Keratinocyte (primary cell): ENCODE measurements around the gene RICTOR. TPM values are rescaled to one million over a fixed set of nuclear protein-coding genes. Genes with fewer than 3 reads are reported as not detected.

ENCODE experiments used
- DNase-seq: peaks from one replicate; pipeline ENCODE4 v3.0.0-alpha.2; 2011; ENCODE audit warnings: low read depth, missing footprints, low spot score
- FAIRE-seq: peaks from 2 replicates; lab custom pipeline; 2011; peaks lifted over from hg19 to GRCh38; lab: Jason Lieb, UNC
- H2AFZ ChIP-seq: 2 replicates; pipeline ENCODE4 v1.6.0; 2012; ENCODE audit warnings: low read length, control low read depth, inconsistent platforms; ENCODE audit not compliant: control insufficient read depth
- H3K27ac ChIP-seq: 2 replicates; pipeline ENCODE4 v1.5.1; 2011; ENCODE audit warnings: low read length; ENCODE audit not compliant: control insufficient read depth, insufficient read depth
- H3K27me3 ChIP-seq: 3 replicates; pipeline ENCODE4 v1.6.0; 2011; ENCODE audit warnings: low read length; ENCODE audit not compliant: control insufficient read depth, insufficient read depth; ENCODE audit errors: extremely low read depth
- H3K36me3 ChIP-seq, 2 experiments: 2 replicates in 1 of 2; 3 replicates in 1 of 2; pipeline ENCODE4 v1.5.1; 2011; ENCODE audit warnings: low read length in 2 of 2, mild to moderate bottlenecking in 1 of 2; ENCODE audit not compliant: control insufficient read depth in 2 of 2, insufficient read depth in 2 of 2; ENCODE audit errors: extremely low read depth in 1 of 2
- H3K4me1 ChIP-seq: 3 replicates; pipeline ENCODE4 v1.5.1; 2011; ENCODE audit warnings: low read length; ENCODE audit not compliant: control insufficient read depth, insufficient read depth; ENCODE audit errors: extremely low read depth
- H3K4me2 ChIP-seq: 3 replicates; pipeline ENCODE4 v1.6.0; 2011; ENCODE audit warnings: low read depth, low read length; ENCODE audit not compliant: control insufficient read depth, insufficient read depth; ENCODE audit errors: extremely low read depth
- H3K4me3 ChIP-seq, 3 experiments: fragments of 200-600 bp in 1 of 3; sonication (generic) in 1 of 3; 2 replicates in 2 of 3; 3 replicates in 1 of 3; pipeline ENCODE4 v1.5.1; 2011 to 2016; ENCODE audit warnings: low read length in 3 of 3, mild to moderate bottlenecking in 3 of 3, control low read depth in 2 of 3, inconsistent platforms in 1 of 3, low read depth in 1 of 3, mixed read lengths in 1 of 3, mixed run types in 1 of 3, moderate library complexity in 1 of 3; ENCODE audit not compliant: control insufficient read depth in 2 of 3, insufficient read depth in 2 of 3; ENCODE audit errors: extremely low read depth in 1 of 3
- H3K79me2 ChIP-seq: 2 replicates; pipeline ENCODE4 v1.6.0; 2012; ENCODE audit warnings: low read length; ENCODE audit not compliant: control insufficient read depth, insufficient read depth
- H3K9ac ChIP-seq: 3 replicates; pipeline ENCODE4 v1.6.0; 2011; ENCODE audit warnings: low read length; ENCODE audit not compliant: control insufficient read depth, insufficient read depth; ENCODE audit errors: extremely low read depth
- H3K9me1 ChIP-seq: 3 replicates; pipeline ENCODE4 v1.6.0; 2011; ENCODE audit warnings: low read length; ENCODE audit not compliant: control insufficient read depth, insufficient read depth; ENCODE audit errors: extremely low read depth
- H3K9me3 ChIP-seq: 2 replicates; pipeline ENCODE4 v1.5.1; 2012; ENCODE audit warnings: low read depth, low read length; ENCODE audit not compliant: control insufficient read depth
- H4K20me1 ChIP-seq: 3 replicates; pipeline ENCODE4 v1.6.0; 2011; ENCODE audit warnings: low read length; ENCODE audit not compliant: control insufficient read depth, insufficient read depth; ENCODE audit errors: extremely low read depth
- CTCF ChIP-seq, 3 experiments: IDR thresholded peaks in 1 of 3; conservative IDR thresholded peaks in 1 of 3; optimal IDR thresholded peaks in 1 of 3; 2 replicates in 2 of 3; 3 replicates in 1 of 3; pipeline versions ENCODE3 to v1.5.1; 2011; ENCODE audit warnings: low read length in 3 of 3, mild to moderate bottlenecking in 3 of 3, moderate library complexity in 2 of 3, control low read depth in 1 of 3, inconsistent platforms in 1 of 3; ENCODE audit not compliant: insufficient read depth in 2 of 3; ENCODE audit errors: extremely low read depth in 1 of 3
- EZH2 ChIP-seq: IDR thresholded peaks from one replicate; pipeline ENCODE4 v1.6.1; 2012; ENCODE audit warnings: inconsistent platforms, mild to moderate bottlenecking, low read length, moderate library complexity
- dilution Hi-C: fragments of 300-500 bp; cut with MboI; formaldehyde crosslinking; loops from one replicate; pipeline ENCODE4 v1.7.0; 2020; ENCODE audit warnings: low sequenced_read_pairs; ENCODE audit not compliant: extremely low pct_ligation_motif_present
- polyA plus RNA-seq, 5 experiments: library from polyadenylated mRNA; depleted of rRNA in 3 of 5; stranded (reverse) in 3 of 5; stranded (forward) in 1 of 5; unstranded in 1 of 5; fragments of >200 nt; gene quantifications; 1 replicate in 1 of 5; 2 replicates in 3 of 5; 3 replicates in 1 of 5; pipeline versions ENCODE4 v1.2.1 to v1.2.3, GENCODE V29; 2011 to 2012; ENCODE audit warnings: missing spikeins in 2 of 5, low read depth in 1 of 5, low replicate concordance in 1 of 5

Gene RICTOR
- polyA plus RNA-seq, 1 donor (not counting 4 experiments of a cell fraction or from before 2014, with no cell fraction given) = 11.5 TPM

- H3K4me1 ChIP-seq = no peaks in the 10 kb centered on the region
- H3K9me3 ChIP-seq = no peaks in the 10 kb centered on the region
- DNase-seq (no peak), FAIRE-seq (no peak)
- H4K20me1 ChIP-seq = no peaks in the 10 kb centered on the region
- dilution Hi-C loops = no loop called here
- no peak overlapping the region for H3K27ac ChIP-seq
- no peaks in the 10 kb centered on the region for H3K27me3 ChIP-seq
- H2AFZ ChIP-seq = no peak overlapping the region
- no peaks in the 10 kb centered on the region for H3K9me1 ChIP-seq
- no peak overlapping the region for H3K9ac ChIP-seq
- no peaks in the 10 kb centered on the region for H3K36me3 ChIP-seq
- TF ChIP-seq EZH2 = no peak
- TF ChIP-seq CTCF (optimal IDR thresholded peaks at IDR 0.05 in 1 of 3, IDR thresholded peaks at IDR 0.05 in 1 of 3, conservative IDR thresholded peaks at IDR 0.05 in 1 of 3; ENCODE audit: extremely low read depth in 1 of 3, insufficient read depth in 2 of 3, low read length in 3 of 3) = no peak
- no peak overlapping the region for H3K4me3 ChIP-seq
- no peak overlapping the region for H3K4me2 ChIP-seq
- H3K79me2 ChIP-seq = no peaks in the 10 kb centered on the region
Observed at GRCh38 chr5:38985909-38986452, 88.2 kb downstream of the RICTOR start.

- Histone ChIP-seq H3K27ac (no peak overlapping the region), H2AFZ (no peak overlapping the region), H3K9me1 (no peaks in the 10 kb centered on the region), H3K4me2 (no peak overlapping the region), H3K27me3 (no peaks in the 10 kb centered on the region), H3K79me2 (no peaks in the 10 kb centered on the region), H4K20me1 (no peaks in the 10 kb centered on the region), H3K4me3 (no peak overlapping the region), H3K36me3 (no peaks in the 10 kb centered on the region), H3K4me1 (peaks cover 4% of the 10 kb centered on the region), H3K9ac (no peak overlapping the region), H3K9me3 (no peaks in the 10 kb centered on the region)
- dilution Hi-C loops = no loop called here
- DNase-seq = no peak
- no peak for TF ChIP-seq CTCF (optimal IDR thresholded peaks at IDR 0.05 in 1 of 3, IDR thresholded peaks at IDR 0.05 in 1 of 3, conservative IDR thresholded peaks at IDR 0.05 in 1 of 3; ENCODE audit: extremely low read depth in 1 of 3, insufficient read depth in 2 of 3, low read length in 3 of 3)
- TF ChIP-seq EZH2 = no peak
- FAIRE-seq = no peak
Observed at GRCh38 chr5:38979535-38979934, 94.7 kb downstream of the RICTOR start.
